ENCODE results near the gene TEX261.
A peak's percentile ranks its signal among the peaks of the same experiment; 100 is the strongest.
"Not testable (repeated sequence)": the region's sequence is repeated elsewhere in the genome, so short reads cannot be mapped to it uniquely, and the experiment has no call there.

TEX261 gene

DNA sequence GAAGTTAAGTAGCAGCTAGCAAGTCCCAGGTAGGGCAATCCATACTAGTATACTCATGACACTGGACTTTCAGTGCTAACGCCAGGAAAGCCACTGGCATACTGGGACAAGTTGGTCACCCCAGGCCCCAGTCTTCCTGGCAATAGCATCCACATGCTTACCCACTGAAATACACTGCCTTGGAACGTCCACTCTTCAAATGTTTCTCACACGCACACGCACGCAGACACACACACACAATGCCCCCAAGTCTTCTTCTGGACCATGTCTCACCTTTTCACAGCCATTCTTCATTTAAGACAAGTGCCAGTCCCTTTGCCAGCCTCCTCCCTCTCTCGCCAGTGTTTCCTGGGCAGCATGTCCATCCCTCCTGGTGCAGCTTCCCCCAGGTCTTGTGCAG, 8.7 kb upstream of the TEX261 start:
- no peak for DNase-seq (ENCODE audit: low spot score)
- in situ Hi-C loops (cut with MboI; ENCODE audit: low pct_unique_long_range_greater_than_20kb, low sequenced_read_pairs, unreplicated experiment) = no loop called here
- TF ChIP-seq, protein P1, sequence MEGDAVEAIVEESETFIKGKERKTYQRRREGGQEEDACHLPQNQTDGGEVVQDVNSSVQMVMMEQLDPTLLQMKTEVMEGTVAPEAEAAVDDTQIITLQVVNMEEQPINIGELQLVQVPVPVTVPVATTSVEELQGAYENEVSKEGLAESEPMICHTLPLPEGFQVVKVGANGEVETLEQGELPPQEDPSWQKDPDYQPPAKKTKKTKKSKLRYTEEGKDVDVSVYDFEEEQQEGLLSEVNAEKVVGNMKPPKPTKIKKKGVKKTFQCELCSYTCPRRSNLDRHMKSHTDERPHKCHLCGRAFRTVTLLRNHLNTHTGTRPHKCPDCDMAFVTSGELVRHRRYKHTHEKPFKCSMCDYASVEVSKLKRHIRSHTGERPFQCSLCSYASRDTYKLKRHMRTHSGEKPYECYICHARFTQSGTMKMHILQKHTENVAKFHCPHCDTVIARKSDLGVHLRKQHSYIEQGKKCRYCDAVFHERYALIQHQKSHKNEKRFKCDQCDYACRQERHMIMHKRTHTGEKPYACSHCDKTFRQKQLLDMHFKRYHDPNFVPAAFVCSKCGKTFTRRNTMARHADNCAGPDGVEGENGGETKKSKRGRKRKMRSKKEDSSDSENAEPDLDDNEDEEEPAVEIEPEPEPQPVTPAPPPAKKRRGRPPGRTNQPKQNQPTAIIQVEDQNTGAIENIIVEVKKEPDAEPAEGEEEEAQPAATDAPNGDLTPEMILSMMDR (IDR thresholded peaks at IDR 0.05; ENCODE audit: extremely low read depth, insufficient read depth, missing control alignments) = no peak

DNA sequence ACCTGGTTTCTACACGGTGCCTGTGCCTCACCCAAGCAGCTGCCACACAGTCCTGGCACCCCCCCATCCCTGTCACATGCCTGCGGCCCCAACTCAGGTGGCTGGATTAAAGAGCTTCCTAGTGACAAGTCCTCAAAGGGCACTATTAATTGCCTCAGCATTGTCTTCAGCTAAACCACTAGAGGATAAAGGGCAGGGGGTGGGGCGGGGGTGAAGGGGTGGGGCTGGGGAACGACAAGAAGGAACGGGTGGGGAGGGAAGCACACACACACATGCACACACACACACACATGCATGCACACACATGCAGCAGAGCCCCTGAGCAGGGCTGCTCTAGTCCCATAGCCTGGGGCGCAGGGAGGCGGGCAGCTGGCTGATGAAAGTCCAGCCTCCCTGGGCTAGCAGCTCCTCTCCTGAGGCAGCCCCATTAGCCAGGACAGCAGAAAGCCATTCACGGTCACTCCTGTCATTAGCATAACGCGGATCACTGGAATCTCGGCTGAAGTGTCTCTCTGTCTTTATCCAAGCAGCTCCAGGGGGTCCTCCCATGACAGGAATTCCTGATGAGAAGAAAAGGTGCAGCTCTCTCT, 7.4 kb upstream of the TEX261 start:
- in situ Hi-C loops (cut with MboI; ENCODE audit: low pct_unique_long_range_greater_than_20kb, low sequenced_read_pairs, unreplicated experiment) = no loop called here
- TF ChIP-seq, protein P1 (IDR thresholded peaks at IDR 0.05; ENCODE audit: extremely low read depth, insufficient read depth, missing control alignments) = no peak
- DNase-seq (ENCODE audit: low spot score) = no peak

DNA sequence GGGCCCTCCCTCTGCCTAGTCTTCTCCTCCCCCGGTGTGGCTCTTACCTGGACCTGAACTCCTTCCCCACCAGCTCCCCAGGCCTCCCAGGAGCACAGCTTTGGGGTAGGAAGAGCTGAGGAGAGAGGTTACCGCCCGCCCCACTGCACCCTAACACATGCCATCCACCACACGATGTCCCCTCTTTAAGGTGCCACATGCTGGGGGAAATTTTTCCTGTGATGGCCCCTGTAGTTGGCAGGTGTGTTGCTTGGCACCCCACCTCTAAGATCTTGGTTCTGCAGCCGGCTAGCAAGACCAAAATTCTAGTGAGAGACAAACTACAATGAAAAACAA, 6.9 kb upstream of the TEX261 start:
- TF ChIP-seq, protein P1 (IDR thresholded peaks at IDR 0.05; ENCODE audit: extremely low read depth, insufficient read depth, missing control alignments) = no peak
- in situ Hi-C loops (cut with MboI; ENCODE audit: low pct_unique_long_range_greater_than_20kb, low sequenced_read_pairs, unreplicated experiment) = no loop called here
- no peak for DNase-seq (ENCODE audit: low spot score)

DNA sequence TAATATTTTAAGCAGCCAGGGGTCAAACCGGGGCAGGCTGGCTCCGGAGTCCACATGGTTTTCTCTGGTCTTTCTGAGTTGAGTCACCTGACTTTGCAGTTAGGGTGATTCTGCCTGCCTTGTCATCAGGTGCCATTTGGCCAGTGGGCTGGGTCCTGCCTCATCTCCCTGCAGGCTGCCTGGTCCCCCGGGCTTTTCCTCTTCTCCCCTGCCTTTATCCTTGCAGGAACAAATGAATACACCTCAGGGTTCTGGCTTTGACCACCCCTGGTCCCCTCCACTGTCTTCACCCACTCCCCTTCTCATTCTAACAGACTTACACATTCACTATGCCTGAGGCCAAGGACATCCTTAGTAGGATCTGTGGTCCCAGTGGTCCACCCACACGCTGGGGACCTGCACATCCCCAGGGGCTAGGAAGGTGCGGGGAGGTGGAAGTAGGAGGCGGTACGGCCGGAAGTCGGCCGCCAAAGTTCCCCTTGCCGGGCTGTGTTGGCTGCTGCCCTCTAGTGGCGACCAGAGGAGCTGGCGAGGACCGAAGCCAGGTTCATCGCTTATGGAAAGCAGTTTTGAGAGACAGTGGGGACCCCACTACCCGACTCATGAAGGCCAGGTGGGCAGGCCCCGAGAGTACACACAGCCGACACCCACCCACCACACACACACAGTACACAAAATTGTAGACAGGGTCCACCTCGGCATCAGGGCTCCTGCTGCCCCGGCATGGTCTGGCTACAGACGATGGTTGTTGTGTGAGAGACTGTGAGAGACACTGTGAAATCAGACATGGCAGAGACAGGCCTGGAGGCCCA, 6.3 kb upstream of the TEX261 start:
- in situ Hi-C loops (cut with MboI; ENCODE audit: low pct_unique_long_range_greater_than_20kb, low sequenced_read_pairs, unreplicated experiment) = no loop called here
- peak; percentile 81 for DNase-seq (ENCODE audit: low spot score)
- TF ChIP-seq, protein P1 (IDR thresholded peaks at IDR 0.05; ENCODE audit: extremely low read depth, insufficient read depth, missing control alignments) = peak; percentile 96

DNA sequence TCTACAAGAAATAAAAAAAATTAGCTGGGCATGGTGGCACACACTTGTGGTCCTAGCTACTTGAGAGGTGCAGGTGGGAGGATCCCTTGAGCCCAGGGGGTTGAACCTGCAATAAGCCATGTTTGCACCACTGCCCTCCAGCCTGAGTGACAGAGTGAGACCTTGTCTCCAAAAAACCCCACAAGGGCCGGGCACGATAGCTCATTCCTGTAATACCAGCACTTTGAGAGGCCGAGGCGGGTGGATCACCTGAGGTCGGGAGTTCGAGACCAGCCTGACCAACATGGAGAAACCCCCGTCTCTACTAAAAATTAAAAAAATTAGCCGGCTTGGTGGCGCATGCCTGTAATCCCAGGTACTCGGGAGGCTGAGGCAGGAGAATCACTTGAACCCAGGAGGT, 5.3 kb upstream of the TEX261 start:
- in situ Hi-C loops (cut with MboI; ENCODE audit: low pct_unique_long_range_greater_than_20kb, low sequenced_read_pairs, unreplicated experiment); DNase-seq (ENCODE audit: low spot score): not testable (repeated sequence)

DNA sequence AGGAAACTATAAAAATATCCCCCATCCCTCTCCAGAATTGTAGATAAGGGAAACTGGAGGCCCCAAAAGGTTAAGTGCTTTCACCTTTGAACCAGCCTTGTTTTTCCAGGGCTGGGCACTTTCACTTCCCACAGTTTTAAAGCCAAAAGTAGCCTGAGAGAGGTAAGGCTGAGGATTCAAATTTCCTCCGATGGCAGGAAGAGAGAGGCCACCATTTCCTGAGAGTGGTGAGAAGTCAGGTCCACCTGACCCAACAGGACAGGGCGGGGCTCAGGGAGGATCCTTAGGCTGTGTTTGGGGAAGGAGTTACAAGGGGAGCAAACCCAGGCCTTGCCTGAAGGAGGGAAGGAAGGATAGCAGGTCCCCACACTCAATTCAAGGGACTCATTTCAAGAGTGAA, 4.7 kb upstream of the TEX261 start:
- TF ChIP-seq, protein P1 (IDR thresholded peaks at IDR 0.05; ENCODE audit: extremely low read depth, insufficient read depth, missing control alignments) = no peak
- no peak for DNase-seq (ENCODE audit: low spot score)
- in situ Hi-C loops (cut with MboI; ENCODE audit: low pct_unique_long_range_greater_than_20kb, low sequenced_read_pairs, unreplicated experiment) = no loop called here

DNA sequence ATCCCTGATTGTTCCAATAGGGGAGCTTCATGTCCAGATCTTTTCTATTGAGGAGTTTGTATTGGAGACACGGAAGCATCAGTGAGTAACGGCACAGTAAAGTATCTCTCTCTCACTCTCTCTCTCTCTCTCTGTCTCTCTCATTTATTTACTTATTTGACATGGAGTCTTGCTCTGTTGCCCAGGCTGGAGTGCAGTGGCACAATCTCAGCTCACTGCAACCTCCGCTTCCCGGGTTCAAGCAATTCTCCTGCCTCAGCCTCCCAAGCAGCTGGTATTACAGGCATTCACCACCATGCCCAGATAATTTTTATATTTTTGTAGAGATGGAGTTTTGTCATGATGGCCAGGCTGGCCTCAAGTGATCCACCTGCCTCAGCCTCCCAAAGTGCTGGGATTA, 4.2 kb upstream of the TEX261 start:
- DNase-seq (ENCODE audit: low spot score); in situ Hi-C loops (cut with MboI; ENCODE audit: low pct_unique_long_range_greater_than_20kb, low sequenced_read_pairs, unreplicated experiment): not testable (repeated sequence)

DNA sequence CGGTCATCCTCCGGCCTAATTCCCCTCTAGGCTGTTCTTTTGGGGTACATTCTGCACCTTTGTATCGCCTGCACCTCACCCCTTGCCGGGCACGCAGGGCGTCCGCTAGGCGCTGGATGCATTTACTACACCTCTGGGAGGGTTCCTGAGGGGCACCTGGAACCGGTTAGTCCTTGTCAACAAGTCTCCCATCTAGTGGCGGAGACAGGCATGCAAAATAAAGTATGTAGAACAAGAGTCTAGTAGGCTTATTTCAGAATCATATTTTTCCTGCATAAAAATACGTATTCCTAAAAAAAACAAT, 705 bp upstream of the TEX261 start:
- DNase-seq (ENCODE audit: low spot score) = peak; percentile 70
- TF ChIP-seq, protein P1 (IDR thresholded peaks at IDR 0.05; ENCODE audit: extremely low read depth, insufficient read depth, missing control alignments) = peak; percentile 54
- in situ Hi-C loops (cut with MboI; ENCODE audit: low pct_unique_long_range_greater_than_20kb, low sequenced_read_pairs, unreplicated experiment) = no loop called here

Data from GM13977 (cell line).